HEK293 (cell line): ENCODE results near the gene SINHCAF.
A peak's percentile ranks its signal among the peaks of the same experiment; 100 is the strongest.

Experiments used
- BCL11A ChIP-seq: fragments of 450-650 bp; formaldehyde crosslinking; IDR thresholded peaks from 2 replicates; pipeline ENCODE4 v1.5.1; 2016; ENCODE audit warnings: low read depth, missing biosample characterization, missing genetic modification characterization
- GLIS1 ChIP-seq: fragments of 450-650 bp; formaldehyde crosslinking; IDR thresholded peaks from 2 replicates; pipeline ENCODE4 v1.5.1; 2016; ENCODE audit warnings: missing biosample characterization, missing genetic modification characterization
- HOXC10 ChIP-seq: sonication (generic); formaldehyde crosslinking; IDR thresholded peaks from 2 replicates; pipeline ENCODE4 v1.8.1; 2023; ENCODE audit warnings: mild to moderate bottlenecking, missing genetic modification reagents
- KLF1 ChIP-seq: fragments of 450-650 bp; formaldehyde crosslinking; IDR thresholded peaks from 2 replicates; pipeline ENCODE4 v1.5.1; 2016; ENCODE audit warnings: missing biosample characterization, missing genetic modification characterization
- KLF16 ChIP-seq: fragments of 450-650 bp; formaldehyde crosslinking; IDR thresholded peaks from 2 replicates; pipeline ENCODE4 v1.5.1; 2017; ENCODE audit warnings: missing biosample characterization, missing genetic modification characterization
- PRDM1 ChIP-seq: fragments of 450-650 bp; formaldehyde crosslinking; IDR thresholded peaks from 2 replicates; pipeline ENCODE4; 2016; ENCODE audit warnings: missing biosample characterization, missing genetic modification characterization
- YY1 ChIP-seq: fragments of 450-650 bp; formaldehyde crosslinking; IDR thresholded peaks from 2 replicates; pipeline ENCODE4 v1.5.1; 2018; ENCODE audit warnings: missing biosample characterization, missing genetic modification characterization
- YY2 ChIP-seq: fragments of 450-650 bp; formaldehyde crosslinking; IDR thresholded peaks from 2 replicates; pipeline ENCODE4 v1.5.1; 2016; ENCODE audit warnings: missing biosample characterization, missing genetic modification characterization
- ZEB2 ChIP-seq: fragments of 450-650 bp; formaldehyde crosslinking; IDR thresholded peaks from 2 replicates; pipeline ENCODE4 v1.5.1; 2016; ENCODE audit warnings: missing biosample characterization, missing genetic modification characterization
- ZFP41 ChIP-seq: fragments of 450-650 bp; formaldehyde crosslinking; IDR thresholded peaks from 2 replicates; pipeline ENCODE4 v1.5.1; 2016; ENCODE audit warnings: missing biosample characterization, missing genetic modification characterization, borderline replicate concordance
- ZNF121 ChIP-seq: fragments of 450-650 bp; formaldehyde crosslinking; IDR thresholded peaks from 2 replicates; pipeline ENCODE4 v1.5.1; 2016; ENCODE audit warnings: missing biosample characterization, missing genetic modification characterization
- ZNF140 ChIP-seq: fragments of 450-650 bp; formaldehyde crosslinking; IDR thresholded peaks from 2 replicates; pipeline ENCODE4 v1.5.1; 2016; ENCODE audit warnings: missing biosample characterization, missing genetic modification characterization
- ZNF174 ChIP-seq: fragments of 450-650 bp; formaldehyde crosslinking; IDR thresholded peaks from 2 replicates; pipeline ENCODE4 v1.5.0; 2017; ENCODE audit warnings: missing biosample characterization, mild to moderate bottlenecking, missing genetic modification characterization
- ZNF175 ChIP-seq: fragments of 450-650 bp; formaldehyde crosslinking; IDR thresholded peaks from 2 replicates; pipeline ENCODE4 v1.5.1; 2016; ENCODE audit warnings: missing biosample characterization, missing genetic modification characterization
- ZNF184 ChIP-seq: fragments of 450-650 bp; IDR thresholded peaks from 2 replicates; pipeline ENCODE4 v1.5.1; 2018; ENCODE audit warnings: missing biosample characterization, mild to moderate bottlenecking, missing genetic modification characterization
- ZNF2 ChIP-seq: fragments of 450-650 bp; formaldehyde crosslinking; IDR thresholded peaks from 2 replicates; pipeline ENCODE4 v1.5.1; 2016; ENCODE audit warnings: missing biosample characterization, missing genetic modification characterization
- ZNF248 ChIP-seq: fragments of 450-650 bp; formaldehyde crosslinking; IDR thresholded peaks from 2 replicates; pipeline ENCODE4 v1.5.1; 2017; ENCODE audit warnings: missing biosample characterization, missing genetic modification characterization
- ZNF266 ChIP-seq: fragments of 450-650 bp; formaldehyde crosslinking; IDR thresholded peaks from 2 replicates; pipeline ENCODE4 v1.5.1; 2016; ENCODE audit warnings: missing biosample characterization, missing genetic modification characterization, low read depth
- ZNF335 ChIP-seq: fragments of 450-650 bp; formaldehyde crosslinking; conservative IDR thresholded peaks from 2 replicates; pipeline ENCODE4 v1.5.1; 2016; ENCODE audit warnings: missing biosample characterization, missing genetic modification characterization
- ZNF341 ChIP-seq: fragments of 450-650 bp; formaldehyde crosslinking; IDR thresholded peaks from 2 replicates; pipeline ENCODE4; 2016; ENCODE audit warnings: low read depth, missing biosample characterization, missing genetic modification characterization
- ZNF416 ChIP-seq: fragments of 450-650 bp; formaldehyde crosslinking; IDR thresholded peaks from 2 replicates; pipeline ENCODE4 v1.5.1; 2016; ENCODE audit warnings: missing biosample characterization, missing genetic modification characterization
- ZNF423 ChIP-seq: fragments of 450-650 bp; formaldehyde crosslinking; IDR thresholded peaks from 2 replicates; pipeline ENCODE4 v1.5.1; 2016; ENCODE audit warnings: missing biosample characterization, missing genetic modification characterization
- ZNF433 ChIP-seq: fragments of 450-650 bp; formaldehyde crosslinking; IDR thresholded peaks from 2 replicates; pipeline ENCODE4 v1.5.1; 2016; ENCODE audit warnings: missing biosample characterization, missing genetic modification characterization, low read depth
- ZNF585B ChIP-seq: fragments of 450-650 bp; formaldehyde crosslinking; IDR thresholded peaks from 2 replicates; pipeline ENCODE4 v1.5.1; 2016; ENCODE audit warnings: missing biosample characterization, missing genetic modification characterization
- ZNF600 ChIP-seq: fragments of 450-650 bp; formaldehyde crosslinking; IDR thresholded peaks from 2 replicates; pipeline ENCODE4 v1.5.1; 2016; ENCODE audit warnings: missing biosample characterization, missing genetic modification characterization
- ZNF76 ChIP-seq: fragments of 450-650 bp; formaldehyde crosslinking; IDR thresholded peaks from 2 replicates; pipeline ENCODE4; 2016; ENCODE audit warnings: low read depth, missing biosample characterization, missing genetic modification characterization, borderline replicate concordance
- ZNF837 ChIP-seq: fragments of 450-650 bp; formaldehyde crosslinking; IDR thresholded peaks from 2 replicates; pipeline ENCODE4 v1.5.1; 2016; ENCODE audit warnings: missing biosample characterization, missing genetic modification characterization
- ZSCAN23 ChIP-seq: fragments of 450-650 bp; formaldehyde crosslinking; IDR thresholded peaks from 2 replicates; pipeline ENCODE4 v1.5.1; 2016; ENCODE audit warnings: missing biosample characterization, missing genetic modification characterization
- ZXDB ChIP-seq: fragments of 450-650 bp; formaldehyde crosslinking; IDR thresholded peaks from 2 replicates; pipeline ENCODE4 v1.5.1; 2016; ENCODE audit warnings: missing biosample characterization, missing genetic modification characterization
- TF ChIP-seq, protein P1 (sequence below): fragments of 450-650 bp; IDR thresholded peaks from 2 replicates; pipeline ENCODE4 v1.5.1; 2018; ENCODE audit warnings: missing biosample characterization, missing genetic modification characterization
- TF ChIP-seq, protein P2 (sequence below): fragments of 450-650 bp; formaldehyde crosslinking; IDR thresholded peaks from 2 replicates; pipeline ENCODE4 v1.5.1; 2016; ENCODE audit warnings: missing biosample characterization, missing genetic modification characterization
- TF ChIP-seq, protein P3 (sequence below): fragments of 450-650 bp; formaldehyde crosslinking; IDR thresholded peaks from 2 replicates; pipeline ENCODE4 v1.5.1; 2016; ENCODE audit warnings: missing biosample characterization, missing genetic modification characterization
- TF ChIP-seq, protein P4 (sequence below): fragments of 450-650 bp; formaldehyde crosslinking; IDR thresholded peaks from 2 replicates; pipeline ENCODE4 v1.5.1; 2016; ENCODE audit warnings: missing biosample characterization, missing genetic modification characterization
- TF ChIP-seq, protein P5 (sequence below): sonication (generic); formaldehyde crosslinking; IDR thresholded peaks from 2 replicates; pipeline ENCODE4 v1.8.1; 2022; ENCODE audit warnings: mild to moderate bottlenecking, moderate library complexity, missing genetic modification reagents

SINHCAF gene

DNA sequence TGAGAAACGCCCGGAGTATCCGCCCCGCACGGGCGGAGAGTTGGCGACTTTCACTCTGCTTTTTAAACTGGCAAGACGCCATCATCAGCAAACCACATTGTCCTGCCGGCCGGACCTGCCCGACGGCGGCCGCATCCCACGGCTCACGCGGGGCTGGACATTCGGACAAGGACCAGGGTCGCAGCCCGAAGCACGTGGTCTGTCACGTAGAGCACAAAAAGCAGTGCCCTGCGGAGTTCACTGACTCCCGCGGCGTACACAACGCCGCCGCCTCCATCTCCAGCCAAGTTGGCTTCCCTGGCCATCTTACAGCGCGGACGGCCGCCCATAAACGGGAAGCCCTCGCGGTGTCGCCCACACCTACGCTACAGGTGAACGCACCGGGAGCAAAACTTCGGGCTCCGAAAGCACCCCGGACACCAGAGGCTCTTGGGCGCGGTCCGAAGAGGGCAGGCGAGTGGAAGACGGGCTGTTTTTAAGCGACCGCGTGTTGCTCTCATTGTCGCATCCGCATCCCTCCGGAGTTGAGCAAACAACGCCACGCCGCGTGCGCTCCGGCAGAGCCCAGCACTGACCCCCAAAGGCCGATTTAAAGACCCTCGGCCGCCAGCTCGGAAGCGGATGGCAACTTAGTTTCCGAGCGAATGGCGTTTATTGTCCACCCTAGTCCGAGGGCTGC, 966 bp downstream of the SINHCAF start (continued):
- TF ChIP-seq ZNF433 (tag by site-specific recombination) (no peak), ZNF416 (tag by site-specific recombination) (no peak), ZNF341 (tag by site-specific recombination) (no peak), ZNF175 (tag by site-specific recombination) (no peak), ZNF140 (tag by site-specific recombination) (no peak), ZNF76 (0 out of 2 replicates have a peak, but pooled peaks have one; percentile 26), KLF16 (tag by site-specific recombination) (0 out of 2 replicates have a peak, but pooled peaks have one; percentile 19), ZNF121 (no peak), ZNF266 (tag by site-specific recombination) (no peak), ZNF585B (tag by site-specific recombination) (no peak), ZNF423 (tag by site-specific recombination) (no peak), GLIS1 (tag by site-specific recombination) (0 out of 2 replicates have a peak, but pooled peaks have one; percentile 27), ZNF837 (tag by site-specific recombination) (0 out of 2 replicates have a peak, but pooled peaks have one; percentile 9), KLF1 (tag by site-specific recombination) (no peak; the same call in 1 of the 2 replicates), YY2 (tag by site-specific recombination) (peak; percentile 66), ZNF184 (tag by site-specific recombination) (no peak), ZNF248 (tag by site-specific recombination) (no peak), BCL11A (peak; percentile 35; the same call in 1 of the 2 replicates), ZEB2 (tag by site-specific recombination) (peak; percentile 34; the same call in 1 of the 2 replicates), ZNF2 (peak; percentile 15; the same call in 1 of the 2 replicates), ZXDB (tag by site-specific recombination) (peak; percentile 4; the same call in 1 of the 2 replicates), PRDM1 (tag by site-specific recombination) (peak; percentile 48), ZNF335 (tag by site-specific recombination) (peak; percentile 75), ZNF174 (tag by site-specific recombination) (no peak), HOXC10 (CRISPR knock-in tag) (no peak), ZNF600 (tag by site-specific recombination) (peak; percentile 50; the same call in 1 of the 2 replicates), ZSCAN23 (tag by site-specific recombination) (no peak), YY1 (peak; percentile 69; the same call in 1 of the 2 replicates), ZFP41 (tag by site-specific recombination) (no peak)
- TF ChIP-seq, protein P1, sequence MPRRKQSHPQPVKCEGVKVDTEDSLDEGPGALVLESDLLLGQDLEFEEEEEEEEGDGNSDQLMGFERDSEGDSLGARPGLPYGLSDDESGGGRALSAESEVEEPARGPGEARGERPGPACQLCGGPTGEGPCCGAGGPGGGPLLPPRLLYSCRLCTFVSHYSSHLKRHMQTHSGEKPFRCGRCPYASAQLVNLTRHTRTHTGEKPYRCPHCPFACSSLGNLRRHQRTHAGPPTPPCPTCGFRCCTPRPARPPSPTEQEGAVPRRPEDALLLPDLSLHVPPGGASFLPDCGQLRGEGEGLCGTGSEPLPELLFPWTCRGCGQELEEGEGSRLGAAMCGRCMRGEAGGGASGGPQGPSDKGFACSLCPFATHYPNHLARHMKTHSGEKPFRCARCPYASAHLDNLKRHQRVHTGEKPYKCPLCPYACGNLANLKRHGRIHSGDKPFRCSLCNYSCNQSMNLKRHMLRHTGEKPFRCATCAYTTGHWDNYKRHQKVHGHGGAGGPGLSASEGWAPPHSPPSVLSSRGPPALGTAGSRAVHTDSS (tag by site-specific recombination) = no peak
- TF ChIP-seq, protein P2, sequence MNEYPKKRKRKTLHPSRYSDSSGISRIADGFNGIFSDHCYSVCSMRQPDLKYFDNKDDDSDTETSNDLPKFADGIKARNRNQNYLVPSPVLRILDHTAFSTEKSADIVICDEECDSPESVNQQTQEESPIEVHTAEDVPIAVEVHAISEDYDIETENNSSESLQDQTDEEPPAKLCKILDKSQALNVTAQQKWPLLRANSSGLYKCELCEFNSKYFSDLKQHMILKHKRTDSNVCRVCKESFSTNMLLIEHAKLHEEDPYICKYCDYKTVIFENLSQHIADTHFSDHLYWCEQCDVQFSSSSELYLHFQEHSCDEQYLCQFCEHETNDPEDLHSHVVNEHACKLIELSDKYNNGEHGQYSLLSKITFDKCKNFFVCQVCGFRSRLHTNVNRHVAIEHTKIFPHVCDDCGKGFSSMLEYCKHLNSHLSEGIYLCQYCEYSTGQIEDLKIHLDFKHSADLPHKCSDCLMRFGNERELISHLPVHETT (tag by site-specific recombination) = no peak
- TF ChIP-seq, protein P3, sequence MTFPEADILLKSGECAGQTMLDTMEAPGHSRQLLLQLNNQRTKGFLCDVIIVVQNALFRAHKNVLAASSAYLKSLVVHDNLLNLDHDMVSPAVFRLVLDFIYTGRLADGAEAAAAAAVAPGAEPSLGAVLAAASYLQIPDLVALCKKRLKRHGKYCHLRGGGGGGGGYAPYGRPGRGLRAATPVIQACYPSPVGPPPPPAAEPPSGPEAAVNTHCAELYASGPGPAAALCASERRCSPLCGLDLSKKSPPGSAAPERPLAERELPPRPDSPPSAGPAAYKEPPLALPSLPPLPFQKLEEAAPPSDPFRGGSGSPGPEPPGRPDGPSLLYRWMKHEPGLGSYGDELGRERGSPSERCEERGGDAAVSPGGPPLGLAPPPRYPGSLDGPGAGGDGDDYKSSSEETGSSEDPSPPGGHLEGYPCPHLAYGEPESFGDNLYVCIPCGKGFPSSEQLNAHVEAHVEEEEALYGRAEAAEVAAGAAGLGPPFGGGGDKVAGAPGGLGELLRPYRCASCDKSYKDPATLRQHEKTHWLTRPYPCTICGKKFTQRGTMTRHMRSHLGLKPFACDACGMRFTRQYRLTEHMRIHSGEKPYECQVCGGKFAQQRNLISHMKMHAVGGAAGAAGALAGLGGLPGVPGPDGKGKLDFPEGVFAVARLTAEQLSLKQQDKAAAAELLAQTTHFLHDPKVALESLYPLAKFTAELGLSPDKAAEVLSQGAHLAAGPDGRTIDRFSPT = no peak; the same call in none of the 2 replicates
- TF ChIP-seq, protein P4, sequence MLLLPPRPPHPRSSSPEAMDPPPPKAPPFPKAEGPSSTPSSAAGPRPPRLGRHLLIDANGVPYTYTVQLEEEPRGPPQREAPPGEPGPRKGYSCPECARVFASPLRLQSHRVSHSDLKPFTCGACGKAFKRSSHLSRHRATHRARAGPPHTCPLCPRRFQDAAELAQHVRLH (tag by site-specific recombination) = no peak
- TF ChIP-seq, protein P5, sequence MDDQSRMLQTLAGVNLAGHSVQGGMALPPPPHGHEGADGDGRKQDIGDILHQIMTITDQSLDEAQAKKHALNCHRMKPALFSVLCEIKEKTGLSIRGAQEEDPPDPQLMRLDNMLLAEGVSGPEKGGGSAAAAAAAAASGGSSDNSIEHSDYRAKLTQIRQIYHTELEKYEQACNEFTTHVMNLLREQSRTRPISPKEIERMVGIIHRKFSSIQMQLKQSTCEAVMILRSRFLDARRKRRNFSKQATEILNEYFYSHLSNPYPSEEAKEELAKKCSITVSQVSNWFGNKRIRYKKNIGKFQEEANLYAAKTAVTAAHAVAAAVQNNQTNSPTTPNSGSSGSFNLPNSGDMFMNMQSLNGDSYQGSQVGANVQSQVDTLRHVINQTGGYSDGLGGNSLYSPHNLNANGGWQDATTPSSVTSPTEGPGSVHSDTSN (CRISPR knock-in tag) = peak; percentile 10; the same call in 1 of the 2 replicates
